NCI-H146 treated with DMSO at 0.1 percent for 48 hours (cell line): ENCODE measurements around the gene ZNF648.
"Not testable (repeated sequence)": the region's sequence is repeated elsewhere in the genome, so short reads cannot be mapped to it uniquely, and the experiment has no call there.

ENCODE experiments used
- DNase-seq: peaks from one replicate; lab custom pipeline; 2025; ENCODE audit not compliant: unreplicated experiment; lab: John Stamatoyannopoulos, UW

Gene ZNF648, protein sequence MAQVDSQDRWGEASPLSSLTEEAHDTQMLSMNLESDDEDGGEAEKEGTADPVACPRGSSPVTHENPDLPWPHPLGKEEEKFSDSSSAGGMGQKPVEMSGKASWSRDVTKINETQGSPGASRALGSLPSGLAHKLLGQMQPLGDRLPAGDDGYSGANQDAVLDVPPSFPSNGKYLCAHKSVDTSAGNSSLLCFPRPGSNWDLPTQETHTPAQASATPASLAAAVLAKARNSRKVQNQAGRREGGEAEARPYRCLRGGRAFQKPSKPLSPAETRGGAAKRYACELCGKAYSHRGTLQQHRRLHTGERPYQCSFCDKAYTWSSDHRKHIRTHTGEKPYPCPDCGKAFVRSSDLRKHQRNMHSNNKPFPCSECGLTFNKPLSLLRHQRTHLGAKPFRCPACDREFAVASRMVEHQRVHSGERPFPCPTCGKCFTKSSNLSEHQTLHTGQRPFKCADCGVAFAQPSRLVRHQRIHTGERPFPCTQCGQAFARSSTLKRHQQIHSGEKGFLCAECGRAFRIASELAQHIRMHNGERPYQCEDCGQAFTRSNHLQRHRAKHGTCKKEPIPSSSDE

DNA sequence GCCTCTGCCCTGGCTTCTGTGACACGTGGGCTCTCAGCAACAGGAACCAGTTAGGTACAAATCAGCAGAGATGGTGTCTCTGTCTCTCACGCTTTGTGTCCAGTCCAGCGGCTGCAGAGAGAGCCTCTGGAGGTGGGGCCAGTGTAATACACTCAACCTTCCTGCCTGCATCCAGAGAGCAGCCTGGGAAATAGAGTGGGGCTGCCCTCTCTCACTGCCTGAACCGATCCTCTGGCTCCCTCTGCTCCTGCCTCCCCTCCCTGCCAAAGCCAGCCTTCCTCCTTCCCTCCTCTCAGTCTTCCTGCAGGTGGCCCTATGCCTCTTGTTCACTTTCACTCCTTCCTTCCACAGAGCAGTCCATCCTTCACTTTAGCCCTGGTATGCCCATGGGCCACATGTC lies at the start of gene ZNF648:
TSS of gene ZNF648 (minus strand) at position 119 of the 400 bp plus-strand sequence. CDS start 3,702 bp downstream, outside the sequence.
- DNase-seq: no peak

DNA sequence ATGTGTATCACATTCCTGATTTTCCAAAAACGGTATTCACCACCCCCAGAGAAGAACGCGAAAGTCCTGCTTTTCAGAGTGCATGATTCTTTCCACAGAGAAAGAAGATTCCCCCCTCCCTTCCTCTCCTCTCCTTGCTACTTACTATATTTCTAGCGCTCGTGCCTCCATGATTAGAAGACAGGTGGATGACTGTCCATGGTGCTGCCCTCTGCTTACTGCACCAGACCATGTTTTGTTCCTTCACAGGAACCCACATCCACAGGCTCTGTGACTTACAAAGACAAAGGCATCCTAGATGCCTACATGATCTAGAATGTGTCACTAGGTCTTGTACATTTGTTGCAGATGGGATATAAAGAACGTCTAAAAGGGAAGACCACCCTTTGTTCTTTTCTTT lies 49.1 kb upstream of the ZNF648 start:
- no peak for DNase-seq

DNA sequence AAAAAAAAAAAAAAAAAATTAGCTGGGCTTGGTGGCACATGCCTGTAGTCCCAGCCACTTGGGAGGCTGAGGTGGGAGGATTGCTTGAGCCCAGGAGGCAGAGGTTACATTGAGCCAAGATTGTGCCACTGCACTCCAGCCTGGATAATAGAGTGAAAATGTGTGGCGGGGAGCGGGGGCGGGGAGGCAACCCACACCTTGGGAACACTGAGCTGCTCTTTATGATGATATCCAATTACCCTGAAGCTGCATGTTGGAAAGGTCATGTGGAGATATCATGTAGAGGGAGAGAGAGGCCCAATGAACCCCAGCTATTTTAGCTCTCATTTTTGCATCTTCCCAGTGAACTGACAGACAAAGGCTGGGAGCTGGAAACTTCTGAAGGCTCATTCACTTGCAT lies 48.3 kb upstream of the ZNF648 start:
- no peak for DNase-seq

DNA sequence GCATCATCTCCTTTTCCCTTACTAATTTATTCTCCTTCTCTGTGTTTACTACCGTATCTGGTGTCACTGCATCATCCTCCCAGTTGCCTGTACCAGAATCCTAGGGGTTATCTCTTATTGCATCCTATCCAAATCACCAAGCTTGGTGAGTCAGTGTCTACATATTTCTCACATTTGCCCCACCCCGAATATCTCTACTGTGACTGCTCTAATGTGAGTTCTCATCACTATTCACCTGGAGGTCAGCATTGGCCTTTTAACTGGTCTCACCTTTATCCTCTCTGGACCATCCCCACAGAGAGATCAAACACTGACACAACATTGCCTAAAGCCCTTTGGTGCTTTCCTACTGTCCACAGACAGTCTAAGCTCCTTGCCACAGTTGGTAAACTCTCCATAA lies 45.7 kb upstream of the ZNF648 start:
- DNase-seq: no peak

DNA sequence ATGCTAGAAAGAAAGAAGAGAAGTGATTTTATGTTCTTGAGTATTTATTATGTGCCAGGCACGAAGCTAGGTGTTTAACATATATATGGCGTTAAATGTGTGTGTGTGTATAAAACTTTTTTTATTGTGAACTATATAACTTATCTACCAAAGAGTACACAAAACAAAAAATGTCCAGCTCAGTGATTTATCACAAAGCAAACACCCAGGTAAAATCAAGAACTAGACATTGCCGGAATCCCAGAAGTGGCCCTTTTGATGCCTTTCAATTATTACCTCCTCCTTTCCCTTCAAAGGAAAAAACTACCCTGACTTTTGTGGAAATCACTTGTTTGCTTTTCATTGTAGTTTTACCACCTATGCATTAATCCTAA lies 40.5 kb upstream of the ZNF648 start:
- DNase-seq: no peak

DNA sequence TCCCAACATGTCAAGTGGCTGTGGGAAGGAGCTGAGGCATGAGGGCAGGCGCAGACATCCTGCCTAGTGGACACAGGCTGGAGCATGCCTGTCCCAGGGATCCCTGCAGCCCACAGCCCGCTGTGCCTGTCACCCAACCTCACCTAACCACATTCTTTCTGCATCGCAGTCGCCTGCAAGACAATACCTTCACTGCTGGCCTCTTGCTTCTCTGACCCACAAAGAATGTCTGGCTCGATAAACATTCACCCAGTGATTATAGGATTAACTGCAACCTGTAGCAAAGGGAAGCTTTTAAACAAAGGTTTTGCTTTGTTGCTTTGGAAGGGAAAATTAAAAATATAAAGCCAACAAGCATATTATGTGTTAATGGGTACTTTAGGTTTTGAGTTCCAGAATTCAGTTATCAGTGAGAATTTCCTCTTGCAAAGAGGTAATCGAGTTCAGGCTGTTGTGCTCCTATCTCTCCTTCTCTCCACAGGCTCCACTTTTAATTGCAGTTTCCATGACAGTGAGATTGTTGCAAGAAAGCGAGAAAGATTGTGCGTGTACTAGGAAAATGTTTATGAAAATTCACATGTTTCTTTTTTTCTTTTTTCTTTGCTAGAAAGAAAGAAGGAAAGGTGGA lies 40.0 kb upstream of the ZNF648 start:
- no peak for DNase-seq

DNA sequence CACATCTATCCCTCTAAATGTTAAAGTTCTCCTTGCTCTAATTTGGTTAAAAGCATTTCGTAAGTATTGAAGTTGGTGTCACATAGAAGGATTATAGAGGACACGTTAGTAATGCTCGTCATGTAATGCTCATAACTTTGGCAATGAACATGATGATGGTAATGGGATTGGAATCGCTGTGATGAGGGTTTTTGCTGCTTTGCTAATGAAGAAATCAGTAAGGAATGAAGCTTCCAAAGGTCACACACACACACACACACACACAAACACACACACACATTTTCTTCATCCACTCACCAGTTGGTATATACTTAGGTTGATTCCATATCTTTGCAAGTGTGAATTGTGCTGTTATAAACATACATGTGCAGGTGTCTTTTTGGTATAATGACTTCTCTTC lies 36.8 kb upstream of the ZNF648 start:
- DNase-seq: no peak

DNA sequence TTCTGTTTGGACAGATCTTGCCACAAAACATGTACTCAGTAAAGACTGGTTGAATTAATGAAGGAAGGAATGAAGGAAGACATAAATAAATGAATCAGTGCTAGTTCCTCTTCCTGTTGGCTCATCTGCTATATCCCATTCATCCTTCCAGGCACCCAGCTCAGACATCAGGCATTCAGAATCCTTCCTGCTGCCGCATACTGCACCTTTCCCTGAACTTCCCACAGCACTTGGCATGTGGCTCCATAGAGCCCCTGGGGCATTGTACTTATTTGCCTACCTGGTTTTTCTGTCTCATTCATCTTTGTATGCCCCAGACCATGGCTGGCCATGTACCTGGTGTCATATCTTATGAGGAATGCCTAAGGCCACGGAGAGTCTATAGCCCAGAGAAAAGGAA lies 34.4 kb upstream of the ZNF648 start:
- no peak for DNase-seq

DNA sequence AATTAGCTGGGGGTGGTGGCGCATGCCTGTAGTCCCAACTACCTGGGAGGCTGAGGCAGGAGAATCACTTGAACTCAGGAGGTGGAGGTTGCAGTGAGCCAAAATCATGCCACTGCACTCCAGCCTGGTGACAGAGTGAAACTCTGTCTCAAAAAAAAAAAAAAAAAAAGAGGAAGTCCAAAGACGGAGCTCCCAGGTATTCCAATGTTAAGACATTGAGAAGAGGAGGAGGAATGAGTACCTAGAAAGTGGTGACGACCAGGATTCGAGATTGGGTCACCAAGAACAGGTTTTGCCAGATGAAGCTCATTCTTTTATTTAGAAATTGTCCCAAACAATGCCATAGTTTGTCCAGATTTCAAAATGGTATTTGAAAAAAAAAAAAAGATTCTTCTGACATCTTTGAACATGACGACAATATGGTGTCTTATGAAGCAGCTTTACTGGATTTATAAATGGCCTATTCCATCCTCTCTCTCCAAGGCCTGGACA lies 33.0 kb upstream of the ZNF648 start:
- not testable (repeated sequence) for DNase-seq

DNA sequence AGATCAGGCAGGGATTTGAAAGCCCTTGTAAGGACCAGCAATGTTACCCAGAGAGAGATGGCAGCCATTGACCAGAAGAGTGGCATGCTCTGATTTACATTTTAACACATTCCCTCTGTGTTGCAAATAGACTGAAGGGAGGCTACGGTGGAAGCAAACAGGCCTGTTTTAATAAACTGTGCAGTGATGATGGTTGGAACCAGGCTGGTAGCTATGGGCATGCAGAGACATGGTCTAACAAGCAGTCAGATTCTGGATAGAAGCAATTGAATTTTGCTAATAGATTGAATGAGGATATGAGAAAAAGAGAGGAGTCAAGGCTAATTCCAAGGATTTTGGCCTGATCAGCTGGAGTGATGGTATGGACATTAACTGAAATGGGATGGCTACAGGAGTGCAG lies 32.3 kb upstream of the ZNF648 start:
- no peak for DNase-seq

DNA sequence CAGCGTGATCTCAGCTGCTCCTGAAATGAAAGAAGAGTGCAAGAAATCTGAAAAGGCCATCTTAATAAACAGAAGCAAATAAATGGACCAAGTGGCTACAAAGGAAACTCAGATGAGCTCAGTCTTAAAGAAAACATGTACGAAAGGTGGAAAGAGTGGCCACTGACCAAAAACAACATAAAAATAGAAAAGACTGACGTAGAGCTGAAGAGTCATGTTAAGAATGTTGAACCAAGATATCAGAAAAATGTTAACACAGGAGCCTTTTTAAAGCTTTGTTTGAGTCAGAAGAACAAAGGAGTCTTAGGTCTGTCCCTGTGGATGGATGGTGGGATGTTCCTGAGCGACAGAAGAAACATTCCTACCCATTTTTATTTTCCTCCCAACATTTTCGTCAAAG lies 30.8 kb upstream of the ZNF648 start:
- DNase-seq: no peak

DNA sequence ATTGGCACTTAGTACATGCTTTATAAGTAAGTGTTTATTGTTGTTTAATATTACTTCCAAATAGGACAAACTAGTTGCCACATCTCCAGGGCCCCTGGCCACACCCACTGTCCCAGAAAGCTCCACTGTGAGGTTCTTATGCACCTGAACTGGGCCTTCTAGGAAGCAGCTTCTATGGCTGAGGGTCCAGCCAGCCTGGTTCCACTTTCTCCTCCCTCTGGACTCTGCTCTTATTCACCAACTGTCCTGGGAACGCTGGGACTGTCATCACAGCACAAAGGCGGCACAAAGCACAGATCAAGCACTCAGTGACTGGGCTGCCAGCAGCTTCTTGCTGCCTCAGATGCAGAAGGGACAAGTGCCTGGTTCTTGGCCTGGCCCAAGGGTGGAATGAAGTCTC lies 29.6 kb upstream of the ZNF648 start:
- no peak for DNase-seq

DNA sequence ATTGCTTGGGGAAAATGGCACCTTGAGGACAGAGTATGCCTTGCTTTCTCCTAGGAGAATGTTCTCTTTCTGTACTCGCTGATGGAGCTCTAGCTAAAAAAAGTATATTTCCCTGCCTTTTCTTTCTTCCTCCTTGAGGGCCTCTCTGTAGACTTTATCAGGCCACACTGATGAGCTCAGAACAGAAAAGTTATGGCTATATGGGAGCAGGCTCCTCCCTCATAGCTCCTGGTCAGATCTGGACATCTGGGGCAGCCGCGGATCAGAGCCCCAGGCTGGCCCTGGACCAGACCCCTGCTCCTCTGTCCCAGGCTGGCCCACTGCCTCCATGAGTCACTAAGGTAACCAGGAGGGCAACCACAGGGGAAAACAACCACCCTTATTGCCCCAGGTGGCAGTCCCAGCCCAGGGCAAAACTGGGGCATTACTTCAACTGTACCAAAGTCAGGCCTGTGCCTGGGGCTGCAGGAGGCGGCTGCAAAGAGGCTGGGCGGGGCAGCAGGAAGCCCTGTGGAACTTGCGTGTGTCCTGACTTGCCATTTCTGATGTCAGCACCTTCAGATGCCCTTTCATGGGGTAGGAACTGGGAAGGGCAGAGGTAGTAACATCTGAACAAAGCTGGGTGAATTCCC lies 26.3 kb upstream of the ZNF648 start:
- no peak for DNase-seq

DNA sequence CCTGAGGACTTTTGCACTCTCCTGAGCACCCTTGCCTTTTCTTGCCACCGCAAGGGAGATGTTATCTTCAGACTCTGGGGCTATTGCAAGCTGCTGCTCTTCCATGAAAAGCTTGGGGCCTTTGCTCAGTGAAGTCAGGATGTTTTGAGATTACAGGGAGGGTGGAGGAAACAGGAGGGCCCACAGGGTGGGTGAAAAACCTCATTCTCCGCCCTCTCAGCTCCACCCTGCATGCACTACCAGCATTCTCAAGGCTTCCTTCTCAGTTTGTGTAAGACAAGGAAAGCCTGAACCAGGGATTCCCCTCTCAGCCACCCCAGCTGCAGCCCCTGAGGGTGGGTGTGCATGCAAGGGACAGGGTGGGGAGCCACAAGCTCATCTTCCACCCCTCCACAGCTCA lies 25.8 kb upstream of the ZNF648 start:
- no peak for DNase-seq

DNA sequence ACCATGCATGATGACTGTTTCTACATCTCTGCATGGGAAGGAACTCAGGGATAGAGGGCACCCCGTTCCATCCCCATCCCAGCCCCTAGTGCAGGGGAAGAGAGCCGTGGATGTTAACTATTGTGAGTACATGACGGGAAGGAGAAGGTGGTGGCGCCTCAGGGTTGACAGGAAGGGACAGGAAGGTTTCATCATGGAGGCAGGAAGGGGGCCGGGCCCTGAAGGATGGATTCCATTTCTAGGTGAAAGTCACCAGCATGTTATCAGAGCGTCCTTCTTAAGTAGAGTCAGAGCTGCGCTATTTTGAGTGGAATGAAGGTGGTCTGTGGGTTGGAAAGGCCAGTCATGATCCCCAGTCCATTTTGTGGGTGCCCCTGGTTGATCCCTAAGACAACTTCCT lies 25.1 kb upstream of the ZNF648 start:
- DNase-seq: no peak

DNA sequence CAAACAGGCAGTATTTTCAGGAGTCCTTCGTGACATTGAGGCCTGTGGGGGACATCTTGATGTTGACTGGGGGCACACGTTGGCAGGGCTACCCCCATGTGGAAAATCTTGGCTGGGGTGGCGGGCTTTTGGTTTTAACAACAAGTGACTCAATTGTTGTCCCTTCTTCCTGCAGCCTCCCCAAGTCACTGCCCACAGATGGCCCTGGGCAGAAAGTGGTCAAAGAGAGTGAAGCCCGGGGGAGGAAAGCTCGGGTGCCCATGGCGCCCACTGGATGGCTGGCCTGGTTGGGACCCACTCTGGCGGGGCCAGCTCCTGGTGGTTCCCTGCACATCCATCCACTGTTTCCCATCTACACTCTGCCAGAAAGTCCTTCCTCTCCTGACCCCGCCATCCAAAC lies 24.6 kb upstream of the ZNF648 start:
- no peak for DNase-seq

DNA sequence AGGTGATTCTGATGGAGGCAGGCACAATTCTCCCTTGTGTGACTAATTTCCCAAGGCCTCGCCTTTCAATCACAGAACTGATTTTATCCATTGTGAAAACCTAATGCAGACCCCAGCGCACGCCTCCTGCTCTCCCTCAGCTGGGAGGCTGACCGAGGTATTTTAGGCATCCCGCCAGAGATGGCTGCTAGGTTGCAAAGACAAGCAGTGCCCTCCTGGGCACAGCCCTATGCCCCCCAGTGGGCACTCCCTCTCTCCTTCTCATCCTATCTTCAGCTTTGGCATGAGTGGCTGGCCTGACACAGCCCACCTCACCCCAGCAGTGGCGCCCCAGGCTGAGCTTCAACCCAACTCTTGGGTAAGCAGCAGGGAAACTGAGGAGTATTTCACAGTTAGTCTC lies 24.2 kb upstream of the ZNF648 start:
- no peak for DNase-seq

DNA sequence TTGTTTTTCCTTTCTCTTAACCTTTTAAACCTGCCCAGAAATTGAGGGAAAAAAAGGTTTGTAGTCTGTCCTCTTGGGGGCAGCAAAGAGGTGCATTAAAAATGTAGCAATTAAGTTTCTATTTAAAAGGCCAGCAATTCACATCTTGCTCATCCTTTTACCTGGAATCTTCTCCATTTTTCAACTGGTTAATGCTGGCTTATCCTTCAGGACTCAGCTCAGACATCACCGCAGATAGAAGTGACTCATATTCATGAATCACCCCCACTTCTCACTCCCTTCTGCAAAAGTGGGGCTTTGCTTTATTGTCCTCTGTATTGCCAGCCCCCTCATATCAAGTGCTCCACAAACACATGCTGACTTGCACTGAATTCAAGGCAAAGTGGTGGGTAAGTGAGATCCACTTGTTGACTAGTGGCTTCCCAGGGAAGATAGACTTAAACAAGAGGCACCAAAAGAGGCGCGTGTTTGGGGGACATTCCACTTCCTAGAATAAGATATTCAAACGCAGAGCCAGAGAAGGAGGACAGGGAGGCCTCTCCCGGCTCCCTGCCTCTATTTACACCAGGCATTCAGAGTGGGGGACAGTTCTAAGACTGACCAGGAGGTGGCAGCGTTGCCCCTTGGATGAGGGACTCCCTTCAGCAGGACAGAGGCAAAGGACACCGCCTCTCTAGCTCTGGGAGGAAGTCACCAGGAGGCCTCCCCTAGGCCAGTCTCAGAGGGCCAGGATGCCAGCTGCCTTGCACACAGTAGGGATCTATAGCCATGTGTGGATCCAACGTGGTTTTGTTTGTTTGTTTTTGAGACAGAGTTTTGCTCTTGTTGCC lies 23.2 kb upstream of the ZNF648 start:
- DNase-seq: peak; percentile 7

DNA sequence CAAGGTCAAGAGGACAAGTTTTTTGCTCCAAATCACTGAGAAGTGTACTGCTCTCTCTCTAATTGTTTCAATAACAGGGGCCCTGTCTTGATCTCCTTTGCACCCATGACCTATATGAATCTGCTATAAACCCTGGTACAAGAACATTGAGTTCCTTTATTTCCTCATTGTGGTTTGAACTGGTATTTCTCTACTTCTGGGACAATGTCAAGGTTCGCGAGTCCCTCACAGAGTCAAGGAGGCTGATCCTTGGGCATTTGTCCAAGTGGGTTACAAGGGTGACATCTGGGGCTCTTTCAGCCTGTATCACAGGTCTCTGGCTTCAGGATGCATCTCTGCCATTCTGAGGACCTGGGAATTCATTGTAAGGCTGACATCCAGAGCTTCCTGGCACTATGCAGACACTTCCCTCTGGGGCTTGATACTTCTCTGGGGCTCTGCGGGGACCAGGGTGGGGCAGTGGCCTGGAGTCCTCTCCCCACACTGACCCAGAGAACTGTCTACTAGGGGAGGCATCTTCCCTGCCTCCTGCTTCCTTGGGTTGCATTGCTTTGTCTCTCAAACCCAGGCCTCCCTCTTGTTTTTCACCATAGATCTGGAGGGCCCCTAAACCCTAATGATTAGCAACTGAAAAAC lies 22.5 kb upstream of the ZNF648 start:
- DNase-seq: no peak

DNA sequence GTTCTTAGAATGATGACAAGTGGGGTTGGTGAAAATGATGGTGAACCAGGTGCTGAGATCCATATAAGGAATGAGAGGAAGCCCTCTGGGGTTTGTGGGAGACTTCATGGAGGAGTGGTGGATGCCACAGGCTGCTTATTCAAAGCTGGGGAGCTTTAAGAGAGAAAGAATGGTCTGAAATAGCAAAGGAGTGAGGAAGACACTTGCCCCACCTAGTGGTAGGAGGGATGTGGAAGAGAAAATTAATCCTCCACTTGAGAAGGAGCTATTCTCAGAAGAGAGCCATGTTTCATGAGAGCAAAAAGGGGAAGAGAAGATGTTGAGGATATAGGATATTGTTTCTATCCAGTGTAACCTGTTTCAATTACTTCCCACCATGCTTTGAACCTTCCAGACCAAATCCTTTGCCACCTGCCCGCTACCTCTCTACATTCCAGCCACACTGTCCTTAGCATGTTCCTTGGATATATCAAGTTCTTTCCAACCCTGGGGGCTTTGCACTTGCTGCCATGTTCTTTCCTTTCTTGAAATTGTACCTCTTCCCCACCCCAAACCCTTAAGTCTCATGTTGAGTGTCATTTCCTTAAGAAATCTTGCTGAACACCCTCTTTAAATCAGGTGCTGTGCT lies 19.6 kb upstream of the ZNF648 start:
- no peak for DNase-seq
